ENCODE results near the gene TRIM24.

- no peak for TF ChIP-seq JUND (IDR thresholded peaks at IDR 0.05; ENCODE audit: low read depth, low read length)
- no peak for TF ChIP-seq BRCA1 (IDR thresholded peaks at IDR 0.05; ENCODE audit: low read depth, low read length)
- no peak for TF ChIP-seq BCL3 (IDR thresholded peaks at IDR 0.05; ENCODE audit: borderline replicate concordance, insufficient read depth, low read depth, low read length, poor library complexity, severe bottlenecking)
- TF ChIP-seq POLR2AphosphoS5 (IDR thresholded peaks at IDR 0.05; ENCODE audit: low read length): no peak
- no peak for TF ChIP-seq EZH2 (IDR thresholded peaks at IDR 0.05; ENCODE audit: borderline replicate concordance, control insufficient read depth, low read depth, low read length)
- TF ChIP-seq CHD4 (IDR thresholded peaks at IDR 0.05): no peak
- TF ChIP-seq CEBPB (IDR thresholded peaks at IDR 0.05; ENCODE audit: borderline replicate concordance in 1 of 2, low read depth in 2 of 2, low read length in 2 of 2): no peak
- TF ChIP-seq ZZZ3 (IDR thresholded peaks at IDR 0.05; ENCODE audit: control insufficient read depth, insufficient read length, low read depth): no peak
These were observed 65.7 kb downstream of the TRIM24 start for GRCh38 chr7:138525757-138526156.

All from GM12878 (cell line).